GM21576 (cell line): ENCODE measurements around the gene LMBR1L.
A peak's percentile ranks its signal among the peaks of the same experiment; 100 is the strongest.
"Not testable (repeated sequence)": the region's sequence is repeated elsewhere in the genome, so short reads cannot be mapped to it uniquely, and the experiment has no call there.

Experiments used
- ATAC-seq: cut with Tn5 transposase; IDR thresholded peaks from one replicate; pipeline ENCODE4 v1.9.1; 2021; ENCODE audit warnings: mild to moderate bottlenecking, moderate library complexity; ENCODE audit not compliant: unreplicated experiment

LMBR1L gene

DNA sequence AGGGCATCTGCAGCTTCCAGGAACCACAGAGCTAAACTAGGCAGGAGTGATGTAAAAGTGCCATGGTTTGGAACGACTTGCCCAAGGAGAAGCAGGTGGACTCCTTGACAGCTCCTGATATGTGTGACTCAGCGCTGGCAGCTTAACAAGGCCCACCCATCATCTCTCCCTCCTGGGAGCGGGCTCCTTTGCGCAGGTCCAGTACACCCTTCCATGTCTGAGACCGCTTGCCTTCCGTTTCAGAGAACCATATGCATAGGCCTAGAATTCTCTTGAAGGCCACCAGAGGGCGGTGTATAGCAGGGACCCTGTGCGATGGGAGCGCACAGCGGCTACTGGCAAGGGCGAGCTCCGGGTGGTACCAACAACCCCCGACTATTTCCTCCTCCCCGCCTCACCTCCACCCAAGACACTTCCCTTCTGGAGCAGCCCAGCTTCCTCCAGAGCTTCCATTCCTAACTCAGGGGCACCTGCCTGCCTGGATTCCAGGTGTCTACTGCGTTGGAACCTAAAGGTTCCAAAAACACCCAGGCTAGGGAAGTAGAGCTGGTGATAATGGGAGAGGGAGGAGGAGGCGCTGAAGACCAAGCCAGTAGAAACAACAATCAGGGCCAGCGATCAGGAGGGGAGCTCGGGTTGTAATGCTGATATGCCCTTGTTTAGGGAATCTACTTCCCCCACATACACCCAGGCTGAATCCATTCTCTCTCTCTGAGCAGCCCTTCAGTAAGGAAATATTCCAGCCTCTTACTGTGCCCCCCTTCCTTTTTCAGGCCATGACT lies 22.3 kb downstream of the LMBR1L start:
- peak; percentile 80 for ATAC-seq

DNA sequence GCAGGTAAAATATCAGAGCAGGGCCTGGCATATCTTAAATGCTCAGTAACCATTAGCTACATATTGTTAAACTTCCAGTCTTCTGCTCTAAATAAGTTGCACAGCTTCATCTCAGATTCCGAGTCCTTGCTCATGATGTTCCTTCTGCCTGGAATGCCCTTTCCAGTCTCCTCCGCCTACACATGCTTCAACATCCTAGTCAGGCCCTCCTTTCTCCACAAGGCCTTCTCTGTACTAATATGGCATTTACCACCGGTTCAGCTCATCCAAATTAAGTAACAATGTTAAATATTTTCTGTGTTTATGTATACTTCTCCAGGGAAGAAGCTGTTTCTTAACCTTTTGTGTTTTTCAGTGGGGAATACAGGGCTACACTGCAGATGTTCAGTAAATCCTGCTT lies 24.5 kb downstream of the LMBR1L start:
- ATAC-seq, result no peak

GRCh38 chr12:49084438-49084837 lies 26.2 kb downstream of the LMBR1L start:
- no peak for ATAC-seq

DNA sequence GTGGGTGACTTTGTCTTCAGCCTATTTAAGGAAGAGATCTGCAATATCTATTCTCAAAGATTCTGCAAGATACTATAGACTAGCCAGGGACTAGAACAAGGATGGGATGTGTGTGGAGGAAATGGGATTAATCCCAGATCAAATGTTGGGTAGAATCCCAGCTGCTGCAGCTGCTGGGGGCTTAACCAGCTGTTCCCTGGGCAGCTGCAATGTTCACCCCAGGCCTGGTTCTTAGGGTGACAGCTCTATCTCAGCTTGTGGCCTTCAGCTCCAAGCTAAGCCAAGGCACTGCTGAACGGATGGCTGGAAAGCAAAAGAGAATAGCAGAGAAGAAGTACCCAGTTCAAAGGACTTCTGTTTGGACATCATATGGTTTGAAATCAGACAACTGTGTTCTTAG lies 30.9 kb downstream of the LMBR1L start:
- no peak for ATAC-seq

DNA sequence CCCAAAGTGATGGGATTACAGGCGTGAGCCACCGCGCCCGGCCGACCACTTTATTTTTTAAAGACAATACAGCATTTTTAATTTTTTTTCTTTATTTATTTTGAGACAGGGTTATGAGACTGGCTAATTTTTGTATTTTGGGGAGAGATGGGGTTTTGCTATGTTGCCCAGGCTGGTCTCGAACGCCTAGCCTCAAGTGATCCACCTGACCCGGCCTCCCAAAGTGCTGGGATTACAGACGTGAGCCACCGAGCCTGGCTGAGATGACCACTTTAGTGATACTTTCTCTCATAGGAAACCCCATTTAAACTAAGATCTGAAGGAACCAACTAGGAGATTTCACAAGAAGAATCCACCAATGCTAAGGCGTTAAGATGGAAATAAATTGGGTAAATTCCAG lies 39.7 kb downstream of the LMBR1L start:
- ATAC-seq, result no peak

- peak; percentile 97 for ATAC-seq
Observed at GRCh38 chr12:49069507-49070346, 40.9 kb downstream of the LMBR1L start, which contains the start of gene RHEBL1. RHEBL1 (minus strand) TSS chr12:49069979; CDS start chr12:49069785, 194 bp downstream.

- no peak for ATAC-seq
Observed at GRCh38 chr12:49068879-49069506, 41.7 kb downstream of the LMBR1L start.

GRCh38 chr12:49066120-49066519 lies 44.5 kb downstream of the LMBR1L start:
- ATAC-seq, result no peak

DNA sequence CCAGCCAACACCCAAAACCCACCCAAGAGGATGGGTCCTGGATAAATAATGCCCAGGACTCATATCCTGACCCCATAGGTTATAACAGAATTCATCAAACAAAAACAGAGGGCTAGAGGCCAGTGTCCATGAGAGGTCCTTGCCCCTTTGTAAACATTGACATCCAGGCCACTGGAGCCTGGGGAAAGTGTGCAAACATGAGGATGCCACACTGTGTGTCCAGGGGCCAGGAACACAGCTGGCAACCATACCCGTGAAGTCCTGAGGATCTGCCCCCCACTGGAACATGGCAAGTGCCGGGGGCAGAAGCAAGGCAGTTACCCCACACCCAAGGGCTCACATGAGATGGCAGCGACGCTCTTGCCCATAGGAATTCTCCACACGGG lies 45.9 kb downstream of the LMBR1L start:
- no peak for ATAC-seq

DNA sequence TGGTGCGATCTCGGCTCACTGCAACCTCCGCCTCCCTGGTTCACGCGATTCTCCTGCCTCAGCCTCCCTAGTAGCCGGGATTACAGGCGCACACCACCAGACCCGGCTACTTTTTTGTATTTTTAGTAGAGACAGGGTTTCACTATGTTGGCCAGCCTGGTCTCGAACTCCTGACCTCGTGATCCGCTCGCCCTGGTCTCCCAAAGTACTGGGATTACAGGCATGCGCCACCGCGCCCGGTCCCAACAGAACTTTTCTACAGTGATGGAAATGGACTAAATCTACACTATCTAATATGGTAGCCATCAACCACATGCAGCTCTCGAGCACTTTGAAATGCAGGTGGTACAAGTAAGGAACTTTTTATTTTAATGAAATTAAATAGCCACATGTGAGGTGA lies 48.7 kb downstream of the LMBR1L start:
- ATAC-seq, result not testable (repeated sequence)

GRCh38 chr12:49061157-49061650 lies 49.4 kb downstream of the LMBR1L start:
- no peak for ATAC-seq

- no peak for ATAC-seq
Observed at GRCh38 chr12:49060237-49061156, 50.1 kb downstream of the LMBR1L start, which contains the start of gene KMT2D. KMT2D (minus strand) TSS chr12:49060794; CDS start chr12:49055324, 5,470 bp downstream.

GRCh38 chr12:49059299-49060171 lies 51.1 kb downstream of the LMBR1L start:
- no peak for ATAC-seq

- ATAC-seq, result no peak
Observed at GRCh38 chr12:49059045-49059298, 51.7 kb downstream of the LMBR1L start.

- ATAC-seq, result no peak
Observed at GRCh38 chr12:49058366-49059044, 52.1 kb downstream of the LMBR1L start.

- no peak for ATAC-seq
Observed at GRCh38 chr12:49057888-49058287, 52.8 kb downstream of the LMBR1L start.

DNA sequence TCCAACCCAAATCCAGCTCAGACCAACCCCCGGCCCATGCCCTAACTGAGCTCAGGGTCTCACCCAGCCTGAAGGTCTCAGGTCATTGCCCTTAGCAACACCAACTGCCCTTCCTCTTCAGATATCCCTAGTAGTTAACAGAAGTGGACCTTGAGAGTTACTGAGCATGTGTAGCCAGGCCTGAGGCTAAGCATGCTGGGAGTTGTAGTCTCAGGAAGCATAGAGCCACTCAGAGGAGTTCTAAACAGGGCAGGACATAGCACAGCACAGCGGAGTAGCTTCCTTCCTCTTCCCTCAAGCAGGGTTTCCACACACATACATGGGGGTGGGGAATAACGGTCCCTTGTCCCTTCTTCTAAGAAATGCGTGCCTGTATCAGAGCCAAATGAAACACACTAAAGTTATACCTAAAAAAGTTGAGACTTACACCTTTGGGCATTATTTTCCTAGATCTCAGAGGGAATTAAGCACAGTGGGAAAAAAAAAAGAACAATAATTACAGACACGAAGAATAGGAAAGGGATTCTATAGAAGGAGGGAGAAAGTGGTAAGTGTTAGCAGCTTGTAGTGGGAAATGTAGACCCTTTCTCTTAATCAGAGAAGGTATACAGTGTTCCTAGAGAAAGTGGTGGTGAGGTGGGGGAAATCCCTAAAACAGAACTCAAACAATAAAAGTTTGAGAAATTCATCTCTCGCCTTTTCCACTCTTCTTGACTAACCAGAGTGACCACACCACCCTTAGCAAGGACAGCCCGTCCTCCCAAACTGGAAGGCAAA lies 54.5 kb downstream of the LMBR1L start:
- peak; percentile 68 for ATAC-seq

DNA sequence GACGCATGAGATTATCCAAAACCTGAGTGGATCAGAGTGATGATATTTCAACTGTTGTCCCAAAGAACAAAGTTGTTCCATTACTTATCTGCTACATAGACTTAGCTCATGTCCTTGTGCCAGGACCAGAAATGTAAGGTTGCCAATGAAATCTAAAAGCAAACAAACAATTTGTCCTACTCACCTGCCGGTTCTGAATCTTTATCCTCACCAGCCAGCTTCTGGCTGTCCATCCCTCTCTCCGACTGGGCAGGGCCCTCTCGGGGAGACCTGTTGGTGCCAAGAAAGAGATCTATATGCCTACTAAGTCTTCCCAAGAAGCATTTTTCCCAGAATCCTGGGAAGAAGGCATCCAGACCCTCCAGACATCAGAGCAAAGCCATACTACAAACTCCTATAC lies 55.6 kb downstream of the LMBR1L start:
- ATAC-seq, result no peak
